Stomach (tissue), 4 donors: ENCODE data around the gene CYTH3.

Experiments
- POLR2A ChIP-seq, 4 donors: fragments of 450-650 bp; IDR thresholded peaks; one replicate each; pipeline ENCODE4 v1.6.1; 2016; ENCODE audit warnings: antibody characterized with exemption in 4 of 4, control low read depth in 2 of 4, mild to moderate bottlenecking in 1 of 4, moderate library complexity in 1 of 4
- POLR2AphosphoS5 ChIP-seq, 3 donors: sonication (generic); formaldehyde crosslinking; IDR thresholded peaks; one replicate each; pipeline ENCODE4 v1.6.1; 2016; ENCODE audit warnings: antibody characterized with exemption in 3 of 3
- TF ChIP-seq, protein P1 (sequence below), 7 experiments: fragments of 450-650 bp in 4 of 7; fragments of 200-600 bp in 3 of 7; sonication (generic) in 3 of 7; IDR thresholded peaks; one replicate each; pipeline ENCODE4 v1.5.1; 2016 to 2019; ENCODE audit warnings: antibody characterized with exemption in 7 of 7, control low read depth in 2 of 7, mild to moderate bottlenecking in 1 of 7

GRCh38 chr7:6250364-6250833 is 22.0 kb downstream of the CYTH3 start:
- TF ChIP-seq, protein P1, sequence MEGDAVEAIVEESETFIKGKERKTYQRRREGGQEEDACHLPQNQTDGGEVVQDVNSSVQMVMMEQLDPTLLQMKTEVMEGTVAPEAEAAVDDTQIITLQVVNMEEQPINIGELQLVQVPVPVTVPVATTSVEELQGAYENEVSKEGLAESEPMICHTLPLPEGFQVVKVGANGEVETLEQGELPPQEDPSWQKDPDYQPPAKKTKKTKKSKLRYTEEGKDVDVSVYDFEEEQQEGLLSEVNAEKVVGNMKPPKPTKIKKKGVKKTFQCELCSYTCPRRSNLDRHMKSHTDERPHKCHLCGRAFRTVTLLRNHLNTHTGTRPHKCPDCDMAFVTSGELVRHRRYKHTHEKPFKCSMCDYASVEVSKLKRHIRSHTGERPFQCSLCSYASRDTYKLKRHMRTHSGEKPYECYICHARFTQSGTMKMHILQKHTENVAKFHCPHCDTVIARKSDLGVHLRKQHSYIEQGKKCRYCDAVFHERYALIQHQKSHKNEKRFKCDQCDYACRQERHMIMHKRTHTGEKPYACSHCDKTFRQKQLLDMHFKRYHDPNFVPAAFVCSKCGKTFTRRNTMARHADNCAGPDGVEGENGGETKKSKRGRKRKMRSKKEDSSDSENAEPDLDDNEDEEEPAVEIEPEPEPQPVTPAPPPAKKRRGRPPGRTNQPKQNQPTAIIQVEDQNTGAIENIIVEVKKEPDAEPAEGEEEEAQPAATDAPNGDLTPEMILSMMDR (IDR thresholded peaks at IDR 0.05), result no peak
- TF ChIP-seq POLR2A (IDR thresholded peaks at IDR 0.05) (no peak), POLR2AphosphoS5 (IDR thresholded peaks at IDR 0.05) (no peak)
